ENCODE measurements around the gene USP6.

- TF ChIP-seq CTCF (IDR thresholded peaks at IDR 0.05 in 2 of 3, conservative IDR thresholded peaks at IDR 0.05 in 1 of 3; ENCODE audit: borderline replicate concordance in 1 of 3, insufficient read depth in 1 of 3, low read depth in 2 of 3, low read length in 2 of 3), result no peak
- TF ChIP-seq POLR2A (IDR thresholded peaks at IDR 0.05; ENCODE audit: borderline replicate concordance, extremely low read depth, insufficient read depth, insufficient read length), result no peak
- TF ChIP-seq EZH2phosphoT487 (IDR thresholded peaks at IDR 0.05; ENCODE audit: borderline replicate concordance), result no peak
- TF ChIP-seq MAX (IDR thresholded peaks at IDR 0.05), result no peak
- TF ChIP-seq EZH2 (IDR thresholded peaks at IDR 0.05), result no peak
- no peak for TF ChIP-seq ZNF274 (IDR thresholded peaks at IDR 0.05; ENCODE audit: low read depth, low read length)
These were observed 103.7 kb downstream of the USP6 start for GRCh38 chr17:5219536-5219935.
